Glomerular visceral epithelial cell (primary cell): ENCODE results near the gene SPACA9.

ENCODE experiments used
- DNase-seq: peaks from one replicate; pipeline ENCODE4 v3.0.0-alpha.2; 2016; ENCODE audit errors: extremely low spot score

SPACA9 gene

GRCh38 chr9:132878695-132879456 is at the start of gene SPACA9:
Gene SPACA9, plus strand, starts transcription at chr9:132878898. Its CDS starts 5,050 bp downstream, at chr9:132883948.
- peak; percentile 60 for DNase-seq

- no peak for DNase-seq
Measured at GRCh38 chr9:132832171-132832881, 46.4 kb upstream of the SPACA9 start.

GRCh38 chr9:132833550-132834121 is 45.1 kb upstream of the SPACA9 start:
- DNase-seq = no peak

GRCh38 chr9:132834343-132834742 is 44.4 kb upstream of the SPACA9 start:
- no peak for DNase-seq

- no peak for DNase-seq
Measured at GRCh38 chr9:132837501-132838286, 41.0 kb upstream of the SPACA9 start.

- no peak for DNase-seq
Measured at GRCh38 chr9:132838291-132838690, 40.4 kb upstream of the SPACA9 start.

- no peak for DNase-seq
Measured at GRCh38 chr9:132840980-132841379, 37.7 kb upstream of the SPACA9 start.

- no peak for DNase-seq
Measured at GRCh38 chr9:132842124-132843044, 36.3 kb upstream of the SPACA9 start.

- no peak for DNase-seq
Measured at GRCh38 chr9:132846109-132846917, 32.4 kb upstream of the SPACA9 start.

GRCh38 chr9:132846918-132847515 is 31.7 kb upstream of the SPACA9 start:
- no peak for DNase-seq

- DNase-seq = no peak
Measured at GRCh38 chr9:132849185-132849706, 29.5 kb upstream of the SPACA9 start.

GRCh38 chr9:132853482-132853881 is 25.2 kb upstream of the SPACA9 start:
- DNase-seq = no peak

- DNase-seq = no peak
Measured at GRCh38 chr9:132854832-132855231, 23.9 kb upstream of the SPACA9 start.

- DNase-seq = no peak
Measured at GRCh38 chr9:132855904-132856303, 22.8 kb upstream of the SPACA9 start.

GRCh38 chr9:132857031-132857430 is 21.7 kb upstream of the SPACA9 start:
- no peak for DNase-seq

GRCh38 chr9:132857616-132858342 is 20.9 kb upstream of the SPACA9 start:
- no peak for DNase-seq

GRCh38 chr9:132858751-132859150 is 19.9 kb upstream of the SPACA9 start:
- DNase-seq = no peak

- DNase-seq = no peak
Measured at GRCh38 chr9:132861666-132862065, 17.0 kb upstream of the SPACA9 start.

GRCh38 chr9:132862533-132862932 is 16.2 kb upstream of the SPACA9 start:
- no peak for DNase-seq
